SH-SY5Y (cell line): Measurements from ENCODE around the gene CEP350.

Source experiments
- GATA2 ChIP-seq: IDR thresholded peaks from 2 replicates; pipeline ENCODE4 v1.6.1; 2011; ENCODE audit warnings: mild to moderate bottlenecking, low read depth, low read length
- GATA3 ChIP-seq: IDR thresholded peaks from 2 replicates; pipeline ENCODE4 v1.6.1; 2011; ENCODE audit warnings: low read depth, mild to moderate bottlenecking, low read length, moderate library complexity

GRCh38 chr1:179941454-179941853 is 13.2 kb upstream of the CEP350 start:
- no peak for TF ChIP-seq GATA2
- no peak for TF ChIP-seq GATA3
